HUES6 (cell line): ENCODE measurements around the gene FAM222A.

ENCODE experiments used
- H3K27ac ChIP-seq: 2 replicates; pipeline ENCODE4 v1.7.0; 2013; ENCODE audit warnings: low read depth, mild to moderate bottlenecking, low read length, inconsistent platforms
- H3K27me3 ChIP-seq: 2 replicates; pipeline ENCODE4 v1.6.1; 2013; ENCODE audit warnings: low read length; ENCODE audit not compliant: control insufficient read depth, insufficient read depth
- H3K36me3 ChIP-seq: 2 replicates; pipeline ENCODE4 v1.6.1; 2013; ENCODE audit warnings: low read length; ENCODE audit not compliant: control insufficient read depth, insufficient read depth
- H3K4me1 ChIP-seq: 2 replicates; pipeline ENCODE4 v1.6.1; 2013; ENCODE audit warnings: low read length; ENCODE audit not compliant: control insufficient read depth, insufficient read depth
- H3K4me3 ChIP-seq: 2 replicates; pipeline ENCODE4 v1.5.1; 2013; ENCODE audit warnings: low read depth, low read length
- H3K9ac ChIP-seq: one replicate; pipeline ENCODE4 v1.6.1; 2013; ENCODE audit warnings: mild to moderate bottlenecking, low read length
- H3K9me3 ChIP-seq: 2 replicates; pipeline ENCODE4 v1.6.1; 2013; ENCODE audit warnings: low read depth, low read length; ENCODE audit not compliant: control insufficient read depth, insufficient read depth

FAM222A gene

DNA sequence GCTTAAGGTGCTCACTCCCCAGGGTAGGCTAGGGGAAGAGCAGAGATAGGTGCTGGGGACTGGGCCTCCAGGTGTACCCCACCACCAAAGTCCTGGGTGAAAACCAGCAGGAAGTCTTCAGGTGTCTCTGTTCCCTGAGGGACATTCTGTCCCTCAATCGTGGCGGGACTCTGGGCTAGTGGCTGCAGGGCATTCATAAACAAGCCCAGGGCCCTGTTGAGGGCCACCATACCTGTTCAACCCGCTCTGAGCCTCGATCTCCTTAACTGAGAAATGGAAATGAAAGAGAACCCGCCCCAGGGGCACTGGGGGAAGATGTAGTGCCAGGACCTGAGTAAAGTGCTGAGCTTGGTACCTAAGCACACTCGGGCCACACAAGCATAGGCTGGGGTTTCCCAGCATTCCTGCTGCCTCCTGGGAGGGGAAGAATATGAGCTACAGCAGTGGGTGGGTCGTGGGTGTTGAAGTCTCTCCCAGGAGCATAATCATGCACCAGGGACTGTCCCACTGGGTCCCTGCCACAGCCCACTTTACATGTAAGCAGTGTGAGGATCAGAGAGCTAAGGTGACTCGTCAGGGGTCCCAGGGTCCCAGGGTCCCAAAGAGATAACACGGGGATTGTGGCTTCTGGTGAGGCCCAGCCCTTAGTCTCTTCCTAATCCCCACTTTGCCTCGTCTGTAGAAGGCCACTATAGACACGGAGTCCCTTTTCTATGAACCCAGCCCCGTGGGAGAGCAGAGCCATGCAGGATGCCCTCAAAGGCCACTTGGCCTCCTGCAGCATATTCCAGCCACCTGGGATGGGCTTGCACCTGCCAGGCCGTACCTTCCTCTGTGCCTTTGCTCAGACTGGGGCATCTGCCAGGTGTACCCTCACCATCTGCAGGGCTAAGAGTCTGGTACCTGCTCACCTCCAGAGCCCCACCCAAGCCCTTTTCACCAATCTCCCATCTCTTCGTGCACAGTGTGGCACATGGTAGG is 14.4 kb downstream of the FAM222A start:
- no peaks in the 10 kb centered on the region for H3K27me3 ChIP-seq
- H3K27ac ChIP-seq, result no peak overlapping the region
- no peaks in the 10 kb centered on the region for H3K36me3 ChIP-seq
- no peak overlapping the region for H3K9ac ChIP-seq
- no peak overlapping the region for H3K4me3 ChIP-seq
- peaks cover 5% of the 10 kb centered on the region; the same call in 1 of the 2 replicates for H3K4me1 ChIP-seq
- no peaks in the 10 kb centered on the region for H3K9me3 ChIP-seq

- no peak overlapping the region for H3K9ac ChIP-seq
- H3K36me3 ChIP-seq, result no peaks in the 10 kb centered on the region
- no peaks in the 10 kb centered on the region for H3K27me3 ChIP-seq
- peaks cover 5% of the 10 kb centered on the region; the same call in 1 of the 2 replicates for H3K4me1 ChIP-seq
- no peak overlapping the region for H3K27ac ChIP-seq
- H3K4me3 ChIP-seq, result no peak overlapping the region
- no peaks in the 10 kb centered on the region for H3K9me3 ChIP-seq
Observed at GRCh38 chr12:109728921-109729320, 15.3 kb downstream of the FAM222A start.

DNA sequence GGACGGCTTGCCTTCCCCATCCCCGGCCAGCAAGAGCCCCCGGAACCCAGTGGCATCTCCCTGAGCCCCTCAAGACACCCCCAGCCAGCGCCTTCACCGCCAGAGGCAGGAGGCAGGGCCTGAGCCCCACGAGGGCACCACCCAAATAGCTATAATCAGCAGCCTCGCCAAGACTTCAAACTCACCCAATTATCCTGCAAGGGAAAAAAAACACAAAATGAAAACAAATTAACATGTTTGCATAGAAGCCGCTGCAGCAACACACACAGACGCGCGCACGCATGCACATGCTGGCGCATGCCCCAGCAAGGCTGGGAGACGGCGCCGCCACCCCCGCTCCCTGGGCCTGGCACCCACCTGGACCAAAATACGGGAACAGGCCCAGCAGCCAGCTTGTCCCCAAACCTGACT is 15.8 kb downstream of the FAM222A start:
- Histone ChIP-seq H3K36me3 (no peaks in the 10 kb centered on the region), H3K27ac (no peak overlapping the region), H3K9me3 (no peaks in the 10 kb centered on the region), H3K4me1 (peaks cover 8% of the 10 kb centered on the region; the same call in 1 of the 2 replicates), H3K4me3 (no peak overlapping the region), H3K27me3 (no peaks in the 10 kb centered on the region), H3K9ac (no peak overlapping the region)

GRCh38 chr12:109729801-109730200 is 16.2 kb downstream of the FAM222A start:
- Histone ChIP-seq H3K36me3 (no peaks in the 10 kb centered on the region), H3K27ac (no peak overlapping the region), H3K9ac (no peak overlapping the region), H3K4me1 (peaks cover 12% of the 10 kb centered on the region; the same call in 1 of the 2 replicates), H3K9me3 (no peaks in the 10 kb centered on the region), H3K27me3 (no peaks in the 10 kb centered on the region), H3K4me3 (no peak overlapping the region)

DNA sequence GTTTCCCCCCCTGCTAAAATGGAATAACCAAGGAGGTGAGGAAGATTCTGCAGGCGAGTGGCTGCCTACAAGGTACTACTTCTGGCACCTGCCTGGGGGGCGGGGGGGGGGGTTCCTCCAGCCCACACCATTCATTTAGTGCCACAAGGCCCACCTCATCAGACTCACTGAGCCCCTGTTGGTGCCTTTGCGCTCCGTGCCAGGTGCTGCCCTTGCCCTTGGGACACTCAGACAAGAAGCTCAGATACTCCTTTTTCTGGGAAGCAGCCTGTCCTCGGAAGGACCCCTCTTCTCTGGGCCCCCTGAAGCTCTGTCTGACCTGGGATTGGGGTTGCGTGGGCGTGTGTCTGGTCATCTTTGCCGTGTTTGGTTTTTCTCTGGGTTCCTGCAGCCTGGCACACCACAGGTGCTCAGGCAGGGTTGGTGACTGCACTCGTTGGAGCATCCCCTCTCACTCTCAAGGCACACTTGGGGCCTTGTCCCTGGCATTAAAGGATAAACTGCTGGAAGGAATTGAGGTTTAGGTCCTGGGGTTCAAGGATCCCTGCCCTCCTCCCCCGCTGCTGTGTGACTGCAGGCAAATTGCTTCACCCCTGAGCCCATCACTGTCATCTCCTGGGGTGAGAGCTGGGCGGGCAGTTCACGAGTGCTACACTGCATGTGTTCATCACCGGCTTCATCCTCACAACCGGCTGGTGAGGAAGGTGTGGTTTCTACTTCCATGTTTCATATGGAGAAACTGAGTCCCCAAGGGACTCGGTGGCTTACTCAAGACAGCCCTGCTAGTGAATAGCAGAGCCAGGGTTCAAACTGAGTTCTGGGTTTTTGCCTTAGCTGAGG is 16.9 kb downstream of the FAM222A start:
- no peak overlapping the region for H3K9ac ChIP-seq
- H3K36me3 ChIP-seq, result no peaks in the 10 kb centered on the region
- H3K27ac ChIP-seq, result no peak overlapping the region
- H3K9me3 ChIP-seq, result no peaks in the 10 kb centered on the region
- H3K27me3 ChIP-seq, result no peaks in the 10 kb centered on the region
- peaks cover 15% of the 10 kb centered on the region; the same call in 1 of the 2 replicates for H3K4me1 ChIP-seq
- no peak overlapping the region for H3K4me3 ChIP-seq

DNA sequence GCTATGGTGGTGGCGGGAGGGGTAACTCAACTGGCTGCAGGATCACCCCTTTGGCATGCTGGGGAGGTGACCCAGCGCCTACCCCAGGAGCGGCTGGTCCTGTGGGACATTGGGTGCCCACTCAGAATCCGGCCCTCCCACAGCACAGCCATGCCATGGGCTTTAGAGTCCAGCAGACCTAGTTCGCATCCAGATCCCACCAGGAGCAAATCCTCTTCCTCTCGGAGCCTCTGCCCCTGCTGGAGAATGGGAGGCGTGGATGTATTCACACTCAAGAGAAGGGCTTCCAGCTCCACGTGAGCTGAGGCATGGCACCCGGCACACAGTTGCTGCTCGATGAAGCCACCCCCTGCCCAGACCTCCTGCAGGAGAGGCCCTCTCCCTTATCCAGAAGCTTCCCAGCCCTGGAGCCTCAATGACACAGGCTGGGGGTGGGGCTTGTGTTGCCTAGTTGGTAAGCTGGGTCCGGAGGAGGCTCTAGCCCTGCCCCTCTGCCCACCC is 17.7 kb downstream of the FAM222A start:
- Histone ChIP-seq H3K36me3 (no peaks in the 10 kb centered on the region), H3K4me1 (peaks cover 15% of the 10 kb centered on the region; the same call in 1 of the 2 replicates), H3K9ac (no peak overlapping the region), H3K27ac (no peak overlapping the region), H3K27me3 (no peaks in the 10 kb centered on the region), H3K9me3 (no peaks in the 10 kb centered on the region), H3K4me3 (no peak overlapping the region)

GRCh38 chr12:109731806-109732205 is 18.2 kb downstream of the FAM222A start:
- Histone ChIP-seq H3K4me3 (no peak overlapping the region), H3K36me3 (no peaks in the 10 kb centered on the region), H3K4me1 (peaks cover 17% of the 10 kb centered on the region; the same call in 1 of the 2 replicates), H3K27me3 (no peaks in the 10 kb centered on the region), H3K9ac (no peak overlapping the region), H3K27ac (no peak overlapping the region), H3K9me3 (no peaks in the 10 kb centered on the region)

DNA sequence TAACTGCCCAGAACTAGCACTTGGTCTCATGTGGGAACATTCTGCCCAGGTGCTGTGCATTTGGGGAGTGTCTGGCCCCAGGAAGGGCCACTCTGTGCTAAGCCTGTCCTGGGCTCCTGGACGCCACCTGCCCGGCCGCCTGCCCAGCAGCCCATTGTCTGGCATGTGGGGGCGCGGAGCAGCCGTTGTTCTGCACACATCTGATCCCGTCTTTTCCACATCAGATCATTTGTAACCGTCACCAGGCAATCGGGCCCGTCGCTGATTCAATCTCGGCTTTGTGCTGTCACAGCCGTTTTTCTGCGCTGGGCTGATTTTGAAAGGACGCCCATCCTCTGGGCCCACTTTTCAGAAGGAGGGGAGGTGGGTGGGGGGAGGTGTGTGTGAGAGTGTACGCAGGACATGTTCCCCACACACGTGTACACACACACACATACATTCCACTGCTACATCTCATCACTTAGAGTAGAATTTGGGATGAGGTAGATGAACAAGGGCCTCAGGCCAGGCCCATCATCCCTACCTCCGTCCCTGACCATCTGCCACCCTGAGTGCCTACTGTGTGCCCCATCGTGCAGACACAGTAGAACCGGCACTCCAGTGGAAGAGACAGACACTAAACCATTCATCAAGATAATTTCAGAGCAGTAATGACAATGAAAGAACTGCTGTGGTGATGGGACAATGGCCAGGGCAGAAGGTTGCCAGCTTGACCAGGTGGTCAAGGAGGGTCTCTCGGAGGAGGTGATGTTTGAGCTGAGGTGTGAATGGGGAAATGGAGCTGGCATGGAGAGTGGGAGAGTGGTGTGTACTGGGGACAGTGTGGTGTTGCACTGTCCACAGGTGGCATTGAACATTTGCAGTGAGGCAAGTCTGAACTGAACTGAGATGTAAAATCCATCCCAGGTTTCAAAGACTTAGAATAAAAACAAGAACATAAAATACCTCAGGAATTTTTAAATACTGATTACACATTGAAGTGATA is 19.0 kb downstream of the FAM222A start:
- Histone ChIP-seq H3K36me3 (no peaks in the 10 kb centered on the region), H3K9ac (no peak overlapping the region), H3K9me3 (no peaks in the 10 kb centered on the region), H3K4me1 (peaks cover 16% of the 10 kb centered on the region; the same call in 1 of the 2 replicates), H3K4me3 (no peak overlapping the region), H3K27ac (no peak overlapping the region), H3K27me3 (no peaks in the 10 kb centered on the region)

DNA sequence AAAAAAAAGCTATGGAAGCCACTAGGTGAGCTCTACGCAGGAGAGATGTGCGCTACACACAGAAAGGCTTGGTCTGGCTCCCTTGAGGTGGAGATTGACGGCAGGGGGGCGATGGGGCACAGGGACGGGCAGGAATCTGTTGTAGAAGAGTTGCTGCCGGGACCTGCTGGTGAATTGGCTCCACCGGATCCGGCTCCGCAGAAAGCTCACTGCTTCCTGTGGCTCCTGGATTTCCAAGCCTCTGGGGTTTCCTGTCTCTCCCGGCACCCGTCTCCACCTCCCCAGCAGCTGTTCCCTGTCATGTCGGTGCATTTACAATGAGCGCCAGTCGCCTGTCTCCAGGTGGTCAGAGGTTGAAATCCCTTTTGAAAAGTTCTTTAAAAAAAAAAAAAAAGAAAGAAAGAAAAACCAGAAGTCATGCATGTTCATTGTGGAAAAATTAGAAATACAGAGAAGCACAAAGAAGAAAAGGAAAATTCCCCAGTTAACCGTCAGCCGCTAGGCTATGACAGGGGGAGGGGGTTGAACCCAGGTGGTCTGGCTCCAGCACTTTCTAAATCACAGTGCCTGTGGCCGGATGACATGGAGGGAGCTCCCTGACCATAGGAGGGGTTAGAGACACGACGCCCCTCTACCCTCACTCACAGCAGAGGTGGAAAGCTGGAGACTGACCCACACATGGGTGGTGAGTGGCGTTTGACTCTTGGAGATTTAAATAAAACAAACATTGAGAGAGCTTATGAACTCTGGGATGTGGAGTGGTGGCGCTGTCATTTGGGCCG is 20.8 kb downstream of the FAM222A start:
- Histone ChIP-seq H3K27me3 (no peaks in the 10 kb centered on the region), H3K36me3 (no peaks in the 10 kb centered on the region), H3K27ac (no peak overlapping the region), H3K9me3 (no peaks in the 10 kb centered on the region), H3K9ac (no peak overlapping the region), H3K4me3 (peak overlapping the region; percentile 42; the same call in 1 of the 2 replicates), H3K4me1 (peaks cover 21% of the 10 kb centered on the region; the same call in 1 of the 2 replicates)
